CD4-positive, alpha-beta memory T cell (primary cell): ENCODE results near the gene TLK2. TPM values are rescaled to one million over a fixed set of nuclear protein-coding genes. Genes with fewer than 3 reads are reported as not detected.

Experiments used
- CTCF ChIA-PET: fragments of 350-600 bp; sonication (Branson Sonifier 250); formaldehyde crosslinking; loops from one replicate; lab custom pipeline; 2021; ENCODE audit warnings: inconsistent platforms; ENCODE audit not compliant: partially characterized antibody; lab: Charles Lee
- POLR2A ChIA-PET: fragments of 350-600 bp; sonication (Branson Sonifier 250); formaldehyde crosslinking; loops from one replicate; lab custom pipeline; 2021; ENCODE audit not compliant: partially characterized antibody; lab: Charles Lee
- DNase-seq, 5 donors: peaks; one replicate each; pipeline versions ENCODE4 v3.0.0 to v3.0.0-alpha.2; 2020 to 2022; ENCODE audit warnings: mixed read lengths in 1 of 5
- H3K27ac ChIP-seq: one replicate; pipeline ENCODE4 v1.7.0; 2013; ENCODE audit warnings: low read depth, low read length
- H3K27me3 ChIP-seq: 2 replicates; pipeline ENCODE4 v1.7.0; 2013; ENCODE audit warnings: mild to moderate bottlenecking, low read length, moderate library complexity; ENCODE audit not compliant: insufficient read depth
- H3K36me3 ChIP-seq: 2 replicates; pipeline ENCODE4 v1.7.0; 2013; ENCODE audit warnings: mild to moderate bottlenecking, low read length, moderate library complexity; ENCODE audit not compliant: insufficient read depth
- H3K4me1 ChIP-seq: 2 replicates; pipeline ENCODE4 v1.7.0; 2013; ENCODE audit warnings: mild to moderate bottlenecking, low read length, moderate library complexity; ENCODE audit not compliant: insufficient read depth
- H3K4me3 ChIP-seq, 2 donors: one replicate each; pipeline ENCODE4 v1.7.0; 2013; ENCODE audit warnings: low read length in 2 of 2, mild to moderate bottlenecking in 1 of 2
- H3K9me3 ChIP-seq, 2 donors: one replicate each; pipeline ENCODE4 v1.7.0; 2013; ENCODE audit warnings: low read length in 2 of 2, control low read depth in 1 of 2; ENCODE audit not compliant: control insufficient read depth in 1 of 2
- H3K27ac Mint-ChIP-seq, 7 donors: one replicate each; pipeline ENCODE4 v1.8.0; 2020 to 2021; ENCODE audit warnings: mixed read lengths in 7 of 7, mild to moderate bottlenecking in 6 of 7, inconsistent platforms in 3 of 7, moderate library complexity in 3 of 7
- H3K27me3 Mint-ChIP-seq, 2 donors: one replicate each; pipeline ENCODE4 v1.8.0; 2020 to 2021; ENCODE audit warnings: mixed read lengths in 2 of 2
- H3K36me3 Mint-ChIP-seq, 2 donors: one replicate each; pipeline ENCODE4 v1.8.0; 2020 to 2021; ENCODE audit warnings: mixed read lengths in 2 of 2, inconsistent platforms in 1 of 2, mild to moderate bottlenecking in 1 of 2
- H3K4me1 Mint-ChIP-seq, 4 donors: one replicate each; pipeline ENCODE4 v1.8.0; 2020 to 2021; ENCODE audit warnings: mixed read lengths in 4 of 4, mild to moderate bottlenecking in 1 of 4
- H3K4me3 Mint-ChIP-seq, 8 donors: one replicate each; pipeline ENCODE4 v1.8.0; 2020 to 2021; ENCODE audit warnings: mixed read lengths in 8 of 8, mild to moderate bottlenecking in 7 of 8, moderate library complexity in 6 of 8, inconsistent platforms in 3 of 8
- H3K9me3 Mint-ChIP-seq, 8 donors: one replicate each; pipeline ENCODE4 v1.8.0; 2020 to 2021; ENCODE audit warnings: mixed read lengths in 8 of 8, mild to moderate bottlenecking in 5 of 8, inconsistent platforms in 3 of 8, moderate library complexity in 1 of 8
- intact Hi-C: fragments of 100-400 bp; cut with micrococcal nuclease; formaldehyde crosslinking; loops from one replicate; pipeline ENCODE4 v1.15.1; 2023
- polyA plus RNA-seq, 2 donors: library from polyadenylated mRNA; unstranded; fragments of 300-500 nt; fragmentation: Illumina TruSeq; gene quantifications; one replicate each; pipeline ENCODE4 v1.2.3, GENCODE V29; 2021
- total RNA-seq, 2 experiments: library from RNA; stranded (reverse); gene quantifications; one replicate each; pipeline ENCODE4 v1.2.3, GENCODE V29; 2021

TLK2 gene
- total and polyA plus RNA-seq, 4 experiments from 2014 or later, result 2.4 to 67.7 (median 40.1) TPM

- H3K27ac Mint-ChIP-seq, result no peak overlapping the region
- peaks cover 0 to 2% of the 10 kb centered on the region in 2 donors for H3K36me3 Mint-ChIP-seq
- intact Hi-C loops, result no loop called here
- DNase-seq, result no peak
- ChIA-PET CTCF (no interaction called here), POLR2A (no interaction called here)
- peak overlapping the region in 2 of 8 donors; percentile 21 to 35 for H3K4me3 Mint-ChIP-seq
- H3K9me3 ChIP-seq, result no peaks in the 10 kb centered on the region
- H3K4me3 ChIP-seq, result no peak overlapping the region
- H3K9me3 Mint-ChIP-seq, result no peaks in the 10 kb centered on the region
- peaks cover 5 to 10% of the 10 kb centered on the region in 2 donors for H3K27me3 Mint-ChIP-seq
- H3K4me1 Mint-ChIP-seq, result peaks cover 9 to 21% (median 16%) of the 10 kb centered on the region in 4 donors
- no peaks in the 10 kb centered on the region for H3K36me3 ChIP-seq
- peaks cover 12% of the 10 kb centered on the region for H3K4me1 ChIP-seq
- no peak overlapping the region for H3K27ac ChIP-seq
- H3K27me3 ChIP-seq, result no peaks in the 10 kb centered on the region
These were observed 152.7 kb downstream of the TLK2 start for GRCh38 chr17:62631086-62631935.

- H3K36me3 ChIP-seq, result no peaks in the 10 kb centered on the region
- DNase-seq, result no peak
- ChIA-PET CTCF (no interaction called here), POLR2A (no interaction called here)
- Mint-ChIP-seq H3K27me3 (peaks cover 4 to 10% of the 10 kb centered on the region in 2 donors), H3K9me3 (no peaks in the 10 kb centered on the region), H3K27ac (no peak overlapping the region), H3K4me1 (peaks cover 9 to 17% (median 14%) of the 10 kb centered on the region in 4 donors), H3K4me3 (no peak overlapping the region), H3K36me3 (peaks cover 0 to 2% of the 10 kb centered on the region in 2 donors)
- H3K4me1 ChIP-seq, result peaks cover 7% of the 10 kb centered on the region
- intact Hi-C loops, result no loop called here
- no peaks in the 10 kb centered on the region for H3K9me3 ChIP-seq
- no peak overlapping the region for H3K4me3 ChIP-seq
- H3K27ac ChIP-seq, result no peak overlapping the region
- H3K27me3 ChIP-seq, result no peaks in the 10 kb centered on the region
These were observed 153.6 kb downstream of the TLK2 start for GRCh38 chr17:62631936-62632924.

- no peaks in the 10 kb centered on the region for H3K9me3 Mint-ChIP-seq
These were observed 159.2 kb downstream of the TLK2 start for GRCh38 chr17:62637809-62638208.

GRCh38 chr17:62641153-62641552 lies 162.5 kb downstream of the TLK2 start:
- POLR2A ChIA-PET, result no interaction called here

More at GRCh38 chr17:62637809-62638208, 159.2 kb downstream of the TLK2 start:
- Histone ChIP-seq H3K27me3 (no peaks in the 10 kb centered on the region), H3K4me3 (no peak overlapping the region), H3K27ac (no peak overlapping the region), H3K9me3 (no peaks in the 10 kb centered on the region), H3K36me3 (no peaks in the 10 kb centered on the region), H3K4me1 (no peaks in the 10 kb centered on the region)
- Mint-ChIP-seq H3K4me1 (peaks cover 0 to 5% (median 2%) of the 10 kb centered on the region in 4 donors), H3K4me3 (no peak overlapping the region), H3K36me3 (no peaks in the 10 kb centered on the region), H3K27me3 (no peaks in the 10 kb centered on the region), H3K27ac (no peak overlapping the region)
- intact Hi-C loops, result no loop called here
- POLR2A ChIA-PET, result no interaction called here
- CTCF ChIA-PET, result no interaction called here
- DNase-seq, result no peak

GRCh38 chr17:62641951-62642350 lies 163.3 kb downstream of the TLK2 start:
- no peaks in the 10 kb centered on the region for H3K9me3 Mint-ChIP-seq

More at GRCh38 chr17:62641153-62641552, 162.5 kb downstream of the TLK2 start:
- H3K4me1 Mint-ChIP-seq, result peaks cover 3 to 13% (median 6%) of the 10 kb centered on the region in 4 donors
- no peak overlapping the region for H3K4me3 Mint-ChIP-seq
- no peaks in the 10 kb centered on the region for H3K36me3 ChIP-seq
- CTCF ChIA-PET, result no interaction called here
- no peaks in the 10 kb centered on the region for H3K36me3 Mint-ChIP-seq
- H3K27ac Mint-ChIP-seq, result no peak overlapping the region
- no peaks in the 10 kb centered on the region for H3K9me3 Mint-ChIP-seq
- no peaks in the 10 kb centered on the region for H3K4me1 ChIP-seq
- no peaks in the 10 kb centered on the region for H3K9me3 ChIP-seq
- no peak overlapping the region for H3K4me3 ChIP-seq
- H3K27me3 ChIP-seq, result no peaks in the 10 kb centered on the region
- H3K27ac ChIP-seq, result no peak overlapping the region
- no peak for DNase-seq
- intact Hi-C loops, result no loop called here
- no peaks in the 10 kb centered on the region for H3K27me3 Mint-ChIP-seq

GRCh38 chr17:62643496-62643895 lies 164.9 kb downstream of the TLK2 start:
- H3K27ac Mint-ChIP-seq, result no peak overlapping the region
- Histone ChIP-seq H3K4me1 (no peaks in the 10 kb centered on the region), H3K4me3 (no peak overlapping the region), H3K27me3 (no peaks in the 10 kb centered on the region), H3K9me3 (no peaks in the 10 kb centered on the region), H3K36me3 (no peaks in the 10 kb centered on the region), H3K27ac (no peak overlapping the region)
- H3K36me3 Mint-ChIP-seq, result no peaks in the 10 kb centered on the region
- ChIA-PET POLR2A (no interaction called here), CTCF (no interaction called here)
- peak overlapping the region in 1 of 8 donors; percentile 34 for H3K4me3 Mint-ChIP-seq
- DNase-seq, result no peak
- H3K9me3 Mint-ChIP-seq, result no peaks in the 10 kb centered on the region
- peaks cover 3 to 13% (median 6%) of the 10 kb centered on the region in 4 donors for H3K4me1 Mint-ChIP-seq
- intact Hi-C loops, result no loop called here
- no peaks in the 10 kb centered on the region for H3K27me3 Mint-ChIP-seq

More at GRCh38 chr17:62641951-62642350, 163.3 kb downstream of the TLK2 start:
- ChIA-PET CTCF (no interaction called here), POLR2A (no interaction called here)
- Histone ChIP-seq H3K27ac (no peak overlapping the region), H3K4me3 (no peak overlapping the region), H3K27me3 (no peaks in the 10 kb centered on the region), H3K4me1 (no peaks in the 10 kb centered on the region), H3K36me3 (no peaks in the 10 kb centered on the region), H3K9me3 (no peaks in the 10 kb centered on the region)
- intact Hi-C loops, result no loop called here
- Mint-ChIP-seq H3K36me3 (no peaks in the 10 kb centered on the region), H3K27ac (no peak overlapping the region), H3K27me3 (no peaks in the 10 kb centered on the region), H3K4me3 (no peak overlapping the region), H3K4me1 (peaks cover 3 to 13% (median 6%) of the 10 kb centered on the region in 4 donors)
- no peak for DNase-seq
